Ovary (tissue), 9 donors: ENCODE measurements around the gene CRKL. TPM values are rescaled to one million over a fixed set of nuclear protein-coding genes. Genes with fewer than 3 reads are reported as not detected.
"Not testable (repeated sequence)": the region's sequence is repeated elsewhere in the genome, so short reads cannot be mapped to it uniquely, and the experiment has no call there.

Source experiments
- DNase-seq, 5 donors: peaks; one replicate each; pipeline ENCODE4 v3.0.0-alpha.2; 2019 to 2020
- H3K27ac ChIP-seq, 2 donors: fragments of 200-600 bp; one replicate each; pipeline versions ENCODE4 v1.5.1 to v1.8.0; 2019 to 2022
- H3K27me3 ChIP-seq: fragments of 200-600 bp; one replicate; pipeline ENCODE4 v1.8.0; 2022
- H3K36me3 ChIP-seq: fragments of 200-600 bp; sonication (generic); one replicate; pipeline ENCODE4 v1.5.1; 2019
- H3K4me1 ChIP-seq: one replicate; pipeline ENCODE4 v1.8.1; 2013; ENCODE audit warnings: mild to moderate bottlenecking, moderate library complexity; ENCODE audit not compliant: insufficient read depth
- H3K4me3 ChIP-seq: fragments of 200-600 bp; sonication (generic); one replicate; pipeline ENCODE4 v1.5.1; 2017
- H3K9me3 ChIP-seq, 2 donors: fragments of 200-600 bp in 1 of 2; sonication (generic) in 1 of 2; one replicate each; pipeline versions ENCODE4 v1.5.1 to v1.8.1; 2013 to 2019; ENCODE audit warnings: mild to moderate bottlenecking in 1 of 2, moderate library complexity in 1 of 2
- CTCF ChIP-seq, 3 donors: fragments of 450-650 bp in 2 of 3; fragments of 200-600 bp in 1 of 3; IDR thresholded peaks; one replicate each; pipeline versions ENCODE4 v1.5.1 to v1.8.0; 2016 to 2022; ENCODE audit warnings: antibody characterized with exemption in 3 of 3, mild to moderate bottlenecking in 1 of 3
- EP300 ChIP-seq: sonication (generic); formaldehyde crosslinking; IDR thresholded peaks from one replicate; pipeline ENCODE4 v1.6.1; 2017; ENCODE audit warnings: antibody characterized with exemption
- POLR2A ChIP-seq: fragments of 450-650 bp; IDR thresholded peaks from one replicate; pipeline ENCODE4 v1.6.1; 2017; ENCODE audit warnings: antibody characterized with exemption, mild to moderate bottlenecking, moderate library complexity
- WGBS, 3 donors: extraction: QIAGEN DNeasy Blood & Tissue Kit in 1 of 3; methylation state at CpG; one replicate each; pipeline versions ENCODE4 v1.1.5 to v1.1.7; 2013 to 2017; 5-methylcytosine and 5-hydroxymethylcytosine counted together
- intact Hi-C, 4 donors: fragments of 100-400 bp; cut with DNase I; formaldehyde crosslinking; loops; one replicate each; pipeline versions ENCODE4 v1.11.0 to v1.15.1; 2022 to 2023
- polyA plus RNA-seq, 2 donors: library from polyadenylated mRNA; stranded (reverse); fragments of 200-250 nt in 1 of 2; fragments of 350-450 nt in 1 of 2; fragmentation: Illumina TruSeq in 1 of 2; extraction: RNeasy Lipid Tissue Mini Kit (QIAGEN cat#74804) in 1 of 2; gene quantifications; one replicate each; pipeline ENCODE4 v1.2.3, GENCODE V29; 2013 to 2014
- total RNA-seq, 7 donors: library from RNA; depleted of rRNA in 2 of 7; stranded (reverse); fragments of >200 nt in 2 of 7; fragmentation: NEBNext Ultra II Directional in 3 of 7; extraction: Animal tissue kit (Norgen Biotek cat#: 25700) in 3 of 7; gene quantifications; one replicate each; pipeline versions ENCODE4 v1.1.0 to v1.2.4, GENCODE V29; 2016 to 2023
- donor health status: DM: no; HTN: no; CAD: no; lungs with moderate emphysema.
- donor health status: DM: no; HTN: no; CAD: no.
- donor health status: Bipolar disorder and iron deficiency.
- donor health status: DM: yes; HTN: yes; CAD: no.
- donor health status: DM: no; HTN: no; CAD: no.
- donor health status: DM: yes; HTN: yes; CAD: no.

CRKL gene
- total and polyA plus RNA-seq, 9 donors: 22.7 to 71.5 (median 51.5) TPM

DNA sequence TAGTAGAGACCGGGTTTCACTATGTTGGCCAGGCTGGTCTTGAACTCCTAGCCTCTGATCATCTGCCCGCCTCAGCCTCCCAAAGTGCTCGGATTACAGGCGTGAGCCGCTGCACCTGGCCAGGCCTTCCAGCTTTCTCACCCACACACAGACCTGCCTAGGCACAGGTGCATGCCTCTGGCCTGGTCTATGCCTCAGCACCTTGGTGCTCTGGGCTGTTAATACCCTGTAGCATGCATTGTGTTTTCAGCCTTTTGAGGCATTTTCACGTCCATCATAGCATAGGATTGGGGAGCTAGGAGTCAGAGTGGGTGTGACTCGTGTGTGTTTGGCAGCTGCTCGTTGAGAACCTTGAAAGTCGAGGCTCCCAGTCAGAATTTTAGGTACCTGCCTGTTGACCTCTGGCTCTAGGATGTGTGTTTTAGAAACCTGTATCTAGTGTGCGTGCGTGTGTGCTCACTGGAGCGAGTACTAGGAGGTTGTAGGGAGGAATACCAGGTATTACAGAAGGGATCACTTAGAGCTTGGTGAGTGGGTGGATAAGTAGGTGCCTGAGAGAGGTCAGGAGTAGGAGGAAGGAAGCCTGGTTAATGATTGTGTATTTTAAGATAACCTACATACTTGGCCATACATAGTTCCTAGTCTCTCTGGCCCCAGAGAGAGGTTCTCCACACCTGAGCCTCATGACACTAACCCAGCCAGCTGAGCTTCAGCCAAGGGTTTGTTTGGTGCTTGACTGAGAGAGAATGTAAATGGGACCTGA lies 20.0 kb downstream of the CRKL start:
- 54 to 68% (median 67%) methylated on average over 12 of the region's 12 CpGs for WGBS, 3 donors
- Histone ChIP-seq H3K36me3 (no peaks in the 10 kb centered on the region), H3K4me3 (no peak overlapping the region), H3K4me1 (peaks cover 19% of the 10 kb centered on the region), H3K27me3 (no peaks in the 10 kb centered on the region), H3K27ac (no peak overlapping the region), H3K9me3 (no peaks in the 10 kb centered on the region)
- no peak for DNase-seq
- intact Hi-C loops: no loop called here
- TF ChIP-seq POLR2A (no peak), EP300 (no peak), CTCF (IDR thresholded peaks at IDR 0.05) (no peak)

DNA sequence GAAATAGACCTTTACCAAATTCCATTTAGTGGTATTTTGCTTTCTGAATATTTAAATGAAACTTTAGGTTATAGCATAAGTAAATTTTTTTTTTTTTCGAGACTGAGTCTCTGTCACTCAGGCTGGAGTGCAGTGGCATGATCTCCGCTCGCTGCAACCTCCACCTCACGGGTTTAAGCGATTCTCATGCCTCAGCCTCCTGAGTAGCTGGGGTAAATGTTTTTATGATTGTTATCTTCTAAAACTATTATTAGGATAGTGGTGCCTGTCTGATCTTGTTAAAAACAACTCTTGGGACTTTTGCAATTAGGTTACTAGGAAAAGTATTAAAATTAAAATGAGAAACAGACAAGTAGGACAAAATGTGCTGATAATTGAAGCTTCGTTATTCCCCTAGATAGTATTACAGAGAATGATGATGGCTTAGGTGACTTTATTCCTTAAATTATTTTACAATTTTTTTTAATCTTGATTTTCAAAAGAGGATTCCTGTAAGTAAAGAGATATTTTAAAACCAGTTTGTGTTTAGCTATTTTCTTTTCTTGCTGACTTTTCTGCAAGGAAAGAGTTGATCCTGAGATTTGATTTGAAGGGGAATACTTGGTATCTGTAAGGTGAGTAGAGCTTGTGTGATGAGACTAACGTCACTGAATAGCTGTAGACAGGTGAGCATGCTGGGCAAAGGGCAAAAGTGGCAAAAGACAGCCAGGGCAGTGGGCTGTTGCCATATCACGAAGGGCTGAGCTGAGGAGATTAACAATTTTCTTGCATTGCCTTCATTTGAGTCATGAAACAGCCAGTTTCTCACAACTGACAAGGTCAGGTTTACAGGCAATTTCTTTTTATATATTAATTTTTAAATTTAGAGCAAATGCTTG lies 20.8 kb downstream of the CRKL start:
- H3K27ac ChIP-seq: no peak overlapping the region

GRCh38 chr22:20939457-20940185 lies 22.4 kb downstream of the CRKL start:
- DNase-seq, H3K4me3 ChIP-seq, intact Hi-C loops, H3K9me3 ChIP-seq, H3K27me3 ChIP-seq, H3K36me3 ChIP-seq, H3K27ac ChIP-seq: not testable (repeated sequence)
- peaks cover 15% of the 10 kb centered on the region for H3K4me1 ChIP-seq
- 92 to 97% (median 96%) methylated on average over 14 of the region's 14 CpGs for WGBS, 3 donors

More for the DNA sequence above, 20.8 kb downstream of the CRKL start:
- 80 to 87% (median 81%) methylated on average over 8 of the region's 8 CpGs for WGBS, 3 donors
- H3K9me3 ChIP-seq: no peaks in the 10 kb centered on the region
- DNase-seq: no peak
- H3K4me3 ChIP-seq: no peak overlapping the region
- H3K4me1 ChIP-seq: peaks cover 18% of the 10 kb centered on the region
- no peaks in the 10 kb centered on the region for H3K27me3 ChIP-seq
- no peaks in the 10 kb centered on the region for H3K36me3 ChIP-seq
- TF ChIP-seq CTCF (IDR thresholded peaks at IDR 0.05) (no peak), POLR2A (no peak), EP300 (no peak)
- intact Hi-C loops: no loop called here

DNA sequence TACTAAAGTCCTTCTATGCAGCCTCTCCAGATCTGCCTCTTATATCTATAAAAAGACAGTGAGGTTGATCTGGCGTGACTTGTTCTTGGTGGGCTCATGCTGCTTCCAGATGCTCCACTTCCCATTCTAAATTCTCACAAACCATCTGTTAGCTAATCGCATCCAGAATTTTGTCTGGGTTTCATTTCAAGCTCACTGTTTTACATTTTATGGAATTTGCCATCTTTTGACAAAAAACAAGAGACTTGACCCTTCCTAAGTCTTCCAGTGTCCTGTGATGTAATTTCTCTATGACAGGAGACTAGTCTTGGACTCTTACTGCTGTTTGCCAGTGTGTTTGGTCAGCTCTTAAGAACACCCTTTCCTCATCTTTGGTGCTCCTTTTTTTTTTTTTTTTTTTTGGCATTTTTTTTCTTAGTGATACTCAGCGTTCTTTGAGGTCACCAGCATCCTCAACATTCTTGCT lies 23.0 kb downstream of the CRKL start:
- Histone ChIP-seq H3K4me3 (no peak overlapping the region), H3K36me3 (no peaks in the 10 kb centered on the region), H3K27ac (no peak overlapping the region), H3K9me3 (no peaks in the 10 kb centered on the region), H3K27me3 (no peaks in the 10 kb centered on the region), H3K4me1 (peaks cover 15% of the 10 kb centered on the region)
- DNase-seq: no peak
- intact Hi-C loops: no loop called here
- WGBS, 3 donors: 52 to 61% (median 58%) methylated on average over 3 of the region's 3 CpGs
- TF ChIP-seq POLR2A: no peak
- TF ChIP-seq CTCF (IDR thresholded peaks at IDR 0.05): no peak
- no peak for TF ChIP-seq EP300
